NCI-H2107 treated with DMSO at 0.1 percent for 48 hours (cell line): ENCODE results near the gene TEX51.

Experiments
- DNase-seq: peaks from one replicate; lab custom pipeline; 2025; ENCODE audit not compliant: unreplicated experiment; lab: John Stamatoyannopoulos, UW

TEX51 gene

DNA sequence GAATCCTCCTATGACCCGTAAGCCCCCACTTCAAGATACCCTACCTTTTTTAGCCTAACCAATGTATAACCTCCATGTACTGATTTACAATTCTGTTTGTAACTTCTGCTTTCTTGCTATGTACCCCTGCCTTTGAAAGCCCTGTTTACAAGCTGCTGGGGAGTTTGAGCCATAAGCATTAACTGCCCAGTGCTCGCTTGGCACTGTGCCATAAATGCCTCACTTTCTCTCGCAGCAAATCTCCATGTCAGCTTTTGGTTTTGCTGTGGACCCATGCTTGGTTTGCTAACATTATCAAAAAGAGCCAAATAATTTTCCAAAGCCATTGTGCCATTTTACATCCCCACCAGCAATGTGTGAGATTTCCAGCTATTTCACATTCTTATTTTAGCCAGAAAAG lies 51.8 kb downstream of the TEX51 start:
- no peak for DNase-seq
